ENCODE data around the gene SOX3.

SOX3 gene

GRCh38 chrX:140495739-140496138 lies 9.1 kb downstream of the SOX3 start:
- no peak for DNase-seq (ENCODE audit: low spot score)

GRCh38 chrX:140492066-140492994 lies 12.5 kb downstream of the SOX3 start:
- DNase-seq (ENCODE audit: low spot score), result no peak

GRCh38 chrX:140480765-140481164 lies 24.1 kb downstream of the SOX3 start:
- DNase-seq (ENCODE audit: low spot score), result no peak

DNA sequence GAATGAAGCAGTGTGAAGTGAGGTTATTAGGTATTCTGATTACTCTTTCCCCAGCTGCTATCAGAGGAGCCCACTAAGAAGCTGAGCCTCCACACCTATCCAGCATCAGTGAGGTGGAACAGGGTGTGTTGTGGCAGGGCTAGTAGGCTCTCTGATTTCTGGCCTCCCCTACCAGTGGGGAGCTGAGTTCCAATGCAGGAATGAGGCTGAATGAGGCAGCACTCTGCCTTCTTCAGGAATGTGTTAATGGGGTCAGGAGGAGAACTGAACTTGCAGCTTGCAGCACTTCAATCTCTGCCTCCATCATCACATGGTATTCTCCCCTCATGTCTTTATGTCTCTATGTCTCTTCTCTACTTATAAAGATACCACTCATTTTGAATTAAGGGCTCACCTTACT lies 26.9 kb downstream of the SOX3 start:
- DNase-seq (ENCODE audit: low spot score), result no peak

DNA sequence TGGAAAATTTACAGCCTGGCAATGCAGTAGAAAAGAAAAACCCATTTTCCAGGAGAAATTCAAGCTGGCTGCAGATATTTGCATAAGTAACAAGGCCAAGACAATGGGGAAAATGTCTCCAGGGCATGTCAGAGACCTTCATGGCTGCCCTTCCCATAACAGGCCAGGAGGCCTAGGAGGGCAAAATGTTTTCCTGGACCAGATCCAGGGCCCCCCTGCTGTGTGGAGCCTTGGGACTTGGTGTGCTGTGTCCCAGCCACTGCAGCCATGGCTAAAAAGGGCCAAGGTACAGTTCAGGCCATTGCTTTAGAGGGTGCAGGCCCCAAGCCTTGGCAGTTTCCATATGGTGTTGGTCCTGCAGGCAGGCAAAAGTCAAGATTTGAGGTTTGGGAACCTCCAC lies 29.8 kb downstream of the SOX3 start:
- no peak for DNase-seq (ENCODE audit: low spot score)

DNA sequence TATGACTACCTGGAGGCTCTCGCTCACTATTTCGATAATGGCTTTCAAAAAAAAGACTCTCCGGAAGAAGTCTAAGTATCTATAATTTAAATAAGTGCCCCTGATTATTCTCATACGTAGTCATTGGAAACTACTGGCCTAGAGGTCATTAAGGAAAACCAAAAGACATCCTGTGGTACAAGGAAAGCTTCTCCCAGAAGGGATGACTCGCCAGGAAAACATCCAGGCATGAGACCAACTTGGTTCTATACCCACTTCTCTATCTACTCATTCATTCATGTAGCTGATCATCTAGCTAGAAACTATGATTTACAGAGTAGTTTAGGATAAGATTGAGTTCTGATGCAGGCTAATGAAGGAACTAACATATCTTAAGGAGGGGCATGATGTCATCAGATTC lies 37.7 kb downstream of the SOX3 start:
- no peak for DNase-seq (ENCODE audit: low spot score)
